ENCODE measurements around the gene FAM222B. TPM values are rescaled to one million over a fixed set of nuclear protein-coding genes. Genes with fewer than 3 reads are reported as not detected.

The FAM222B gene
- total and polyA plus RNA-seq, 9 of the 15 experiments (the other 6 are each of a cell fraction or from before 2014, with no cell fraction given) = 4.0 to 34.6 (median 7.5) TPM

DNA sequence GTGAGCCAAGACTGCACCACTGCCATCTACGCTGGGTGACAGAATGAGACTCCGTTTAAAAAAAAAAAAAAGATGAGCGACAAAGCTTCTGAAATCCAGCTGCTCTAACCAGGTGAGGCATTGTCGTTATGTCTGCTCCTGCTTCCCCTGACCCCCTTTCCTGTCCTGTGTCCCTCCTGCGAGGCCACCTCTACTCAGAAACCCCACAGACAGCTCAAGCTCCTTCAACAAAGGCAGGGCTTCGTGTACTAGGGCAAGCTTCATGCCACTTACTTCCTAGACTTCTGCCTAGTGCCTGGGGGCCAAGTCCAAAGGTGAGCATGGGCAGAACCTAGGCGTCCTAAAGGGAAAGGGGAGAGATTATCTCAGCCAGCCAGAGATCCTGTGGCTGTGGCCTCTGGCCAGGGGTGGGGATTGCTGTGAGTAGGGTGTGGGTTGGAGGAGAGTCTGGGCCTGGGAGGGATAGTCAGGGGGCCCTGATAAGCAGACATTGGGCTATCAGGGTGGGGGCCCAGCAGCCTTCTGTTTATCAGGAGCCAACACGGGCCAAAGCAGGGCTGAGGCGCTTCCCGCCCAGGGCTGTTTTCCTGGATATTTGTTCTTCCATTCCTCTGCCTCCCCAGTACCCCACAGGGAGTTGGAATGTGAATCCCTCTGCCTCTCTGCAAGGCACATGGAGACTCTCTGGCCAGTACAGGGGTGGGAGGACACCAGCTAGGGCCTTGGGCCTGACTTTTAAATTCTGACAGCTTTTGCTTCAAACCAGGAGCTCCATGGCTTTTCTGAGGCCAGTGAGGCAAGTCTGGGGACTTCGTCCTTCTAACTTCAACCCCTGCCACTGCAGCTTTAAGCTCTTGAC is 22.6 kb upstream of the FAM222B start (continued):
- TF ChIP-seq, protein P1, sequence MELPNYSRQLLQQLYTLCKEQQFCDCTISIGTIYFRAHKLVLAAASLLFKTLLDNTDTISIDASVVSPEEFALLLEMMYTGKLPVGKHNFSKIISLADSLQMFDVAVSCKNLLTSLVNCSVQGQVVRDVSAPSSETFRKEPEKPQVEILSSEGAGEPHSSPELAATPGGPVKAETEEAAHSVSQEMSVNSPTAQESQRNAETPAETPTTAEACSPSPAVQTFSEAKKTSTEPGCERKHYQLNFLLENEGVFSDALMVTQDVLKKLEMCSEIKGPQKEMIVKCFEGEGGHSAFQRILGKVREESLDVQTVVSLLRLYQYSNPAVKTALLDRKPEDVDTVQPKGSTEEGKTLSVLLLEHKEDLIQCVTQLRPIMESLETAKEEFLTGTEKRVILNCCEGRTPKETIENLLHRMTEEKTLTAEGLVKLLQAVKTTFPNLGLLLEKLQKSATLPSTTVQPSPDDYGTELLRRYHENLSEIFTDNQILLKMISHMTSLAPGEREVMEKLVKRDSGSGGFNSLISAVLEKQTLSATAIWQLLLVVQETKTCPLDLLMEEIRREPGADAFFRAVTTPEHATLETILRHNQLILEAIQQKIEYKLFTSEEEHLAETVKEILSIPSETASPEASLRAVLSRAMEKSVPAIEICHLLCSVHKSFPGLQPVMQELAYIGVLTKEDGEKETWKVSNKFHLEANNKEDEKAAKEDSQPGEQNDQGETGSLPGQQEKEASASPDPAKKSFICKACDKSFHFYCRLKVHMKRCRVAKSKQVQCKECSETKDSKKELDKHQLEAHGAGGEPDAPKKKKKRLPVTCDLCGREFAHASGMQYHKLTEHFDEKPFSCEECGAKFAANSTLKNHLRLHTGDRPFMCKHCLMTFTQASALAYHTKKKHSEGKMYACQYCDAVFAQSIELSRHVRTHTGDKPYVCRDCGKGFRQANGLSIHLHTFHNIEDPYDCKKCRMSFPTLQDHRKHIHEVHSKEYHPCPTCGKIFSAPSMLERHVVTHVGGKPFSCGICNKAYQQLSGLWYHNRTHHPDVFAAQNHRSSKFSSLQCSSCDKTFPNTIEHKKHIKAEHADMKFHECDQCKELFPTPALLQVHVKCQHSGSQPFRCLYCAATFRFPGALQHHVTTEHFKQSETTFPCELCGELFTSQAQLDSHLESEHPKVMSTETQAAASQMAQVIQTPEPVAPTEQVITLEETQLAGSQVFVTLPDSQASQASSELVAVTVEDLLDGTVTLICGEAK (IDR thresholded peaks at IDR 0.05) = no peak
- TF ChIP-seq, protein P1 (CRISPR knock-in tag; IDR thresholded peaks at IDR 0.05) = no peak
- TF ChIP-seq, protein P2, sequence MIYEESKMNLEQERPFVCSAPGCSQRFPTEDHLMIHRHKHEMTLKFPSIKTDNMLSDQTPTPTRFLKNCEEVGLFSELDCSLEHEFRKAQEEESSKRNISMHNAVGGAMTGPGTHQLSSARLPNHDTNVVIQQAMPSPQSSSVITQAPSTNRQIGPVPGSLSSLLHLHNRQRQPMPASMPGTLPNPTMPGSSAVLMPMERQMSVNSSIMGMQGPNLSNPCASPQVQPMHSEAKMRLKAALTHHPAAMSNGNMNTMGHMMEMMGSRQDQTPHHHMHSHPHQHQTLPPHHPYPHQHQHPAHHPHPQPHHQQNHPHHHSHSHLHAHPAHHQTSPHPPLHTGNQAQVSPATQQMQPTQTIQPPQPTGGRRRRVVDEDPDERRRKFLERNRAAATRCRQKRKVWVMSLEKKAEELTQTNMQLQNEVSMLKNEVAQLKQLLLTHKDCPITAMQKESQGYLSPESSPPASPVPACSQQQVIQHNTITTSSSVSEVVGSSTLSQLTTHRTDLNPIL (CRISPR knock-in tag; IDR thresholded peaks at IDR 0.05) = no peak
- TF ChIP-seq, protein P3, sequence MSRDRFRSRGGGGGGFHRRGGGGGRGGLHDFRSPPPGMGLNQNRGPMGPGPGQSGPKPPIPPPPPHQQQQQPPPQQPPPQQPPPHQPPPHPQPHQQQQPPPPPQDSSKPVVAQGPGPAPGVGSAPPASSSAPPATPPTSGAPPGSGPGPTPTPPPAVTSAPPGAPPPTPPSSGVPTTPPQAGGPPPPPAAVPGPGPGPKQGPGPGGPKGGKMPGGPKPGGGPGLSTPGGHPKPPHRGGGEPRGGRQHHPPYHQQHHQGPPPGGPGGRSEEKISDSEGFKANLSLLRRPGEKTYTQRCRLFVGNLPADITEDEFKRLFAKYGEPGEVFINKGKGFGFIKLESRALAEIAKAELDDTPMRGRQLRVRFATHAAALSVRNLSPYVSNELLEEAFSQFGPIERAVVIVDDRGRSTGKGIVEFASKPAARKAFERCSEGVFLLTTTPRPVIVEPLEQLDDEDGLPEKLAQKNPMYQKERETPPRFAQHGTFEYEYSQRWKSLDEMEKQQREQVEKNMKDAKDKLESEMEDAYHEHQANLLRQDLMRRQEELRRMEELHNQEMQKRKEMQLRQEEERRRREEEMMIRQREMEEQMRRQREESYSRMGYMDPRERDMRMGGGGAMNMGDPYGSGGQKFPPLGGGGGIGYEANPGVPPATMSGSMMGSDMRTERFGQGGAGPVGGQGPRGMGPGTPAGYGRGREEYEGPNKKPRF (IDR thresholded peaks at IDR 0.05; ENCODE audit: low read depth, low read length) = no peak
- TF ChIP-seq NR2C1 (IDR thresholded peaks at IDR 0.05) (peak; percentile 69), NR2C1 (tag; IDR thresholded peaks at IDR 0.05) (peak; percentile 40; the same call in 1 of the 2 replicates), ZNF75A (CRISPR knock-in tag; IDR thresholded peaks at IDR 0.05) (peak; percentile 57; the same call in 1 of the 2 replicates), ZC3H11A (IDR thresholded peaks at IDR 0.05; ENCODE audit: low read depth, low read length) (peak; percentile 59; the same call in 1 of the 2 replicates), DPF2 (IDR thresholded peaks at IDR 0.05) (peak; percentile 100), ETV1 (tag; conservative IDR thresholded peaks at IDR 0.05; ENCODE audit: low read depth) (no peak; the same call in none of the 2 replicates), ZKSCAN3 (CRISPR knock-in tag; IDR thresholded peaks at IDR 0.05) (no peak)
- TF ChIP-seq, protein P4, sequence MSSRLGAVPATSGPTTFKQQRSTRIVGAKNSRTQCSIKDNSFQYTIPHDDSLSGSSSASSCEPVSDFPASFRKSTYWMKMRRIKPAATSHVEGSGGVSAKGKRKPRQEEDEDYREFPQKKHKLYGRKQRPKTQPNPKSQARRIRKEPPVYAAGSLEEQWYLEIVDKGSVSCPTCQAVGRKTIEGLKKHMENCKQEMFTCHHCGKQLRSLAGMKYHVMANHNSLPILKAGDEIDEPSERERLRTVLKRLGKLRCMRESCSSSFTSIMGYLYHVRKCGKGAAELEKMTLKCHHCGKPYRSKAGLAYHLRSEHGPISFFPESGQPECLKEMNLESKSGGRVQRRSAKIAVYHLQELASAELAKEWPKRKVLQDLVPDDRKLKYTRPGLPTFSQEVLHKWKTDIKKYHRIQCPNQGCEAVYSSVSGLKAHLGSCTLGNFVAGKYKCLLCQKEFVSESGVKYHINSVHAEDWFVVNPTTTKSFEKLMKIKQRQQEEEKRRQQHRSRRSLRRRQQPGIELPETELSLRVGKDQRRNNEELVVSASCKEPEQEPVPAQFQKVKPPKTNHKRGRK (tag; IDR thresholded peaks at IDR 0.05) = no peak

Measured in K562 (cell line).